ENCODE measurements around the gene ARPC1A. TPM values are rescaled to one million over a fixed set of nuclear protein-coding genes. Genes with fewer than 3 reads are reported as not detected.
"Not testable (repeated sequence)": the region's sequence is repeated elsewhere in the genome, so short reads cannot be mapped to it uniquely, and the experiment has no call there.

The ARPC1A gene
- total and polyA plus RNA-seq, 4 donors, result 82.4 to 147 (median 121) TPM

GRCh38 chr7:99374111-99375064 lies 48.7 kb downstream of the ARPC1A start, which contains the start of gene ARPC1B:
ARPC1B (plus strand) TSS chr7:99374730; CDS start chr7:99385715, 10,985 bp downstream.
- 3% methylated on average over 95 of the region's 95 CpGs for WGBS (ENCODE audit: insufficient coverage)
- peak within 1 kb of the TSS; percentile 67 for H3K27ac ChIP-seq (ENCODE audit: low read depth, low read length)

DNA sequence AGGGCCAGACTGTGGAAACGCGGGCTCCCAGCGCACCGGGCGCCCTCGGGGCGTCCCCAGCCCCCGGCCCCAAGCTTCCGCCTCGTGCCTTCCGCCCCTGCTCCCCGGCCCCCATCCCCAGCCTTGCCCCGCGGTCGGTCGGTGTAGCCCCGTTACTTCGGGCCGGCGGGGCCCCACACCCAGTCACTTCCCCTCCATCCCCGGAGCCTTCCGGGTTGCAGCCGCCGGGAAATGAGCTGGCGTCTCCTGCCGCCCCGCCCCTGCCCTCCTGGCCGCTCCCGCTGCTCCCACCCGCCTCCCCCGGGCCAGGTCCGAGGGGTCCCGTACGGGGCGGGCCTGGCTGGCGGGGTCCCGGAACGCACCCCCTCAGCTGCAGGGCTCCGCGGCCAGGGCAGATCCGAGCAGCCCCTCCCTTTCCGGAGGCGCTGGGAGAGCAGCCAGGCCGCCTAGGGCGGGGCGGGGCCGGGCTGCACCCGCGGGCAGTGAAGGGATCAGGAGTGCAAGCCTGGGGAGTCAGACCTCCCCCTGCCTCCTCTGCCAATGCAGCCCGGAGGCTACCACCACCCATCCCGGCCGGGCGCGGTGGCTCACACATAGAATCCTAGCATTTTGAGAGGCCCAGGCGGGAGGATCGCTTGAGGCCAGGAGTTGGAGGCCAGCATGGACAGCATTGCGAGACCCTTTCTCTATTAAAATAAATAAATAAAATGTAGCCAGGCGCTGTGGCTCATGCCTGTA lies 49.5 kb downstream of the ARPC1A start:
- Histone ChIP-seq H3K9me3 (ENCODE audit: control insufficient read depth, insufficient read depth, low read length) (no peaks in the 10 kb centered on the region), H3K4me1 (ENCODE audit: control insufficient read depth, insufficient read depth, low read length) (peaks cover 25% of the 10 kb centered on the region), H3K27ac (ENCODE audit: low read depth, low read length) (peak overlapping the region; percentile 67), H3K27me3 (ENCODE audit: control insufficient read depth, insufficient read depth, low read length) (peaks cover 4% of the 10 kb centered on the region), H3K4me3 (ENCODE audit: low read depth, low read length) (peak overlapping the region; percentile 46), H3K36me3 (ENCODE audit: control insufficient read depth, insufficient read depth, low read length) (no peaks in the 10 kb centered on the region)
- peak in 2 of 6 donors; percentile 11 to 75 for DNase-seq (ENCODE audit: low read depth in 4 of 6, low spot score in 6 of 6)
- under 1% methylated on average over 46 of the region's 58 CpGs for WGBS (ENCODE audit: insufficient coverage)

More at GRCh38 chr7:99374111-99375064, 48.7 kb downstream of the ARPC1A start, which contains the start of gene ARPC1B:
- peak within 1 kb of the TSS; percentile 46 for H3K4me3 ChIP-seq (ENCODE audit: low read depth, low read length)
- H3K9me3 ChIP-seq (ENCODE audit: control insufficient read depth, insufficient read depth, low read length), result no peaks in the 10 kb centered on the region
- peaks cover 4% of the 10 kb centered on the region for H3K27me3 ChIP-seq (ENCODE audit: control insufficient read depth, insufficient read depth, low read length)
- H3K4me1 ChIP-seq (ENCODE audit: control insufficient read depth, insufficient read depth, low read length), result peaks cover 16% of the 10 kb centered on the region
- peak in 1 of 6 donors; percentile 63 for DNase-seq (ENCODE audit: low read depth in 4 of 6, low spot score in 6 of 6)
- H3K36me3 ChIP-seq (ENCODE audit: control insufficient read depth, insufficient read depth, low read length), result peaks cover 7% of the 10 kb centered on the region

- Histone ChIP-seq H3K36me3 (ENCODE audit: control insufficient read depth, insufficient read depth, low read length) (no peaks in the 10 kb centered on the region), H3K27me3 (ENCODE audit: control insufficient read depth, insufficient read depth, low read length) (peaks cover 4% of the 10 kb centered on the region), H3K27ac (ENCODE audit: low read depth, low read length) (peak overlapping the region; percentile 90), H3K9me3 (ENCODE audit: control insufficient read depth, insufficient read depth, low read length) (no peaks in the 10 kb centered on the region), H3K4me1 (ENCODE audit: control insufficient read depth, insufficient read depth, low read length) (peaks cover 32% of the 10 kb centered on the region), H3K4me3 (ENCODE audit: low read depth, low read length) (no peak overlapping the region)
- WGBS (ENCODE audit: insufficient coverage), result 73% methylated on average over 6 of the region's 7 CpGs
- peak in 1 of 6 donors; percentile 69 for DNase-seq (ENCODE audit: low read depth in 4 of 6, low spot score in 6 of 6)
These were observed 53.4 kb downstream of the ARPC1A start for GRCh38 chr7:99379043-99379577.

DNA sequence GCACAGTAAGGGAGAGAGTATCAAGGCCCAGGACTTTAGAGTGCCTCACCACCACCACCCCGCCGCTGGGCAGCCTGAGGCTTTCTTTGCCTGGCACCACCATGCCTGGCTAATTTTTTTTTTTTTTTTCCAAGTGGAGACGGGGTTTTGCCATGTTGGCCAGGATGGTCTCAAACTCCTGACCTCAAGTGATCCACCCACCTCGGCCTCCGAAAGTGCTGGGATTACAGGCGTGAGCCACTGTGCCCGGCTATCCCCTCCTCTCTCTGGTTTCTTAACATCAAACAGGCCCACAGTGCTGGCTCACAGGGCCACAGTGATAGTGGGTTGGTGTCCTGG lies 54.0 kb downstream of the ARPC1A start:
- H3K27ac ChIP-seq (ENCODE audit: low read depth, low read length), result peak overlapping the region; percentile 90
- not testable (repeated sequence) for H3K36me3 ChIP-seq (ENCODE audit: control insufficient read depth, insufficient read depth, low read length); H3K4me3 ChIP-seq (ENCODE audit: low read depth, low read length); H3K9me3 ChIP-seq (ENCODE audit: control insufficient read depth, insufficient read depth, low read length); DNase-seq (ENCODE audit: low read depth in 4 of 6, low spot score in 6 of 6); H3K27me3 ChIP-seq (ENCODE audit: control insufficient read depth, insufficient read depth, low read length)
- H3K4me1 ChIP-seq (ENCODE audit: control insufficient read depth, insufficient read depth, low read length), result peaks cover 32% of the 10 kb centered on the region
- WGBS (ENCODE audit: insufficient coverage), result 87% methylated on average over 7 of the region's 7 CpGs

DNA sequence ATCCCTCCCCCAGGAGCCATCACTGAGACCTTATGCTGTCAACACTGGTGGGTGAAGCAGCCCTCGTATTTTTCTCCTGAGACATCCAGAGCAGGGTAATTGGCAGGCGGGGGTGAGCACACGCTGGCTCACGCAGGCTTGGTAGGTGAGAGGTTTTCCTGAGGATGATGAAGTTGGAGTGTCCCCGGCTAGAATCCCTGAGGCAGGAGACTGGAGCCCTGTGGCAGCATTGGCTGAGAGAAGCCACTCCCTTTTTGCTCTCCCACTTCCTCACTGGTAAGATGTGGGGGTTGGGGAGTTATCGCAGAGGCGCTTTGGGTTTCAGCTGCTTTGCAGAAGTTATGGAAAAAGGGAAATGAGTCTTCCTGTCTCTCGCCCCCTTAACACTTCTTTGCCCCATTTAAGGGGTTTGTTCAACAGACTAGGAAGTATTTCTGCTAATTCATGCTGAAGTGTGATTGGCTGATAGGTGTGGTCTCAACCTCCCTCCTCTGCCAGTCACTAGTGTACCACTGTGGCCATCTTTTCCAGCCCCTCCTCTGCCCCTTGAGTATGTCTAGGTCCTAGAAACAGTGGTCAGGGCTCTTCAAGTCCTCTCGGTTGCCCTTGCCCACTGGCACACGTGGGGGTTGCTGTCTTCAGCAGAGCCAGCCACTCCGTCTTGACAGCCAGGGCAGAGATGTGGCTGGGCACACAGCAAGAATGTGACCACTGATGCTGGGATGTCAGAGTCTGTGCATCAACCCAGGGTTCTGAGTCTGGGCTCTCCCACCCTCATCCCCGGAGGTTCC lies 54.5 kb downstream of the ARPC1A start:
- Histone ChIP-seq H3K4me1 (ENCODE audit: control insufficient read depth, insufficient read depth, low read length) (peaks cover 32% of the 10 kb centered on the region), H3K9me3 (ENCODE audit: control insufficient read depth, insufficient read depth, low read length) (no peaks in the 10 kb centered on the region), H3K27me3 (ENCODE audit: control insufficient read depth, insufficient read depth, low read length) (peaks cover 2% of the 10 kb centered on the region), H3K36me3 (ENCODE audit: control insufficient read depth, insufficient read depth, low read length) (no peaks in the 10 kb centered on the region), H3K27ac (ENCODE audit: low read depth, low read length) (peak overlapping the region; percentile 90), H3K4me3 (ENCODE audit: low read depth, low read length) (no peak overlapping the region)
- DNase-seq (ENCODE audit: low read depth in 4 of 6, low spot score in 6 of 6), result no peak
- WGBS (ENCODE audit: insufficient coverage), result 90% methylated on average over 8 of the region's 12 CpGs

- H3K27ac ChIP-seq (ENCODE audit: low read depth, low read length), result no peak overlapping the region
- H3K9me3 ChIP-seq (ENCODE audit: control insufficient read depth, insufficient read depth, low read length), result no peaks in the 10 kb centered on the region
- WGBS (ENCODE audit: insufficient coverage), result 89% methylated on average over 16 of the region's 16 CpGs
- H3K27me3 ChIP-seq (ENCODE audit: control insufficient read depth, insufficient read depth, low read length), result no peaks in the 10 kb centered on the region
- H3K4me3 ChIP-seq (ENCODE audit: low read depth, low read length), result no peak overlapping the region
- H3K36me3 ChIP-seq (ENCODE audit: control insufficient read depth, insufficient read depth, low read length), result peaks cover 4% of the 10 kb centered on the region
- no peak for DNase-seq (ENCODE audit: low read depth in 4 of 6, low spot score in 6 of 6)
- peaks cover 25% of the 10 kb centered on the region for H3K4me1 ChIP-seq (ENCODE audit: control insufficient read depth, insufficient read depth, low read length)
These were observed 55.3 kb downstream of the ARPC1A start for GRCh38 chr7:99380823-99381663.

- no peak overlapping the region for H3K27ac ChIP-seq (ENCODE audit: low read depth, low read length)
These were observed 56.0 kb downstream of the ARPC1A start for GRCh38 chr7:99381664-99382075.

GRCh38 chr7:99383203-99383602 lies 57.5 kb downstream of the ARPC1A start:
- DNase-seq (ENCODE audit: low read depth in 4 of 6, low spot score in 6 of 6), result no peak
- whole genome bisulfite sequencing (ENCODE audit: insufficient coverage), result 92% methylated on average over 10 of the region's 10 CpGs
- peaks cover 23% of the 10 kb centered on the region for H3K4me1 ChIP-seq (ENCODE audit: control insufficient read depth, insufficient read depth, low read length)
- H3K4me3 ChIP-seq (ENCODE audit: low read depth, low read length), result no peak overlapping the region
- no peaks in the 10 kb centered on the region for H3K9me3 ChIP-seq (ENCODE audit: control insufficient read depth, insufficient read depth, low read length)
- H3K27ac ChIP-seq (ENCODE audit: low read depth, low read length), result no peak overlapping the region
- H3K36me3 ChIP-seq (ENCODE audit: control insufficient read depth, insufficient read depth, low read length), result peaks cover 15% of the 10 kb centered on the region
- no peaks in the 10 kb centered on the region for H3K27me3 ChIP-seq (ENCODE audit: control insufficient read depth, insufficient read depth, low read length)

More at GRCh38 chr7:99381664-99382075, 56.0 kb downstream of the ARPC1A start:
- H3K36me3 ChIP-seq (ENCODE audit: control insufficient read depth, insufficient read depth, low read length), result peaks cover 10% of the 10 kb centered on the region
- no peaks in the 10 kb centered on the region for H3K27me3 ChIP-seq (ENCODE audit: control insufficient read depth, insufficient read depth, low read length)
- H3K4me1 ChIP-seq (ENCODE audit: control insufficient read depth, insufficient read depth, low read length), result peaks cover 23% of the 10 kb centered on the region
- 74% methylated on average over 7 of the region's 7 CpGs for WGBS (ENCODE audit: insufficient coverage)
- H3K9me3 ChIP-seq (ENCODE audit: control insufficient read depth, insufficient read depth, low read length), result no peaks in the 10 kb centered on the region
- no peak overlapping the region for H3K4me3 ChIP-seq (ENCODE audit: low read depth, low read length)
- DNase-seq (ENCODE audit: low read depth in 4 of 6, low spot score in 6 of 6), result no peak

Data from spinal cord (tissue), 10 donors.